Breast epithelium (tissue), 3 donors: ENCODE data around the gene PHF24.

Experiments
- POLR2A ChIP-seq: fragments of 450-650 bp; IDR thresholded peaks from one replicate; pipeline ENCODE4 v1.6.1; 2016; ENCODE audit warnings: antibody characterized with exemption, mild to moderate bottlenecking, moderate library complexity
- TF ChIP-seq, protein P1 (sequence below), 3 donors: fragments of 450-650 bp; IDR thresholded peaks; one replicate each; pipeline ENCODE4 v1.5.1; 2016 to 2017; ENCODE audit warnings: antibody characterized with exemption in 3 of 3, mild to moderate bottlenecking in 3 of 3, moderate library complexity in 3 of 3

DNA sequence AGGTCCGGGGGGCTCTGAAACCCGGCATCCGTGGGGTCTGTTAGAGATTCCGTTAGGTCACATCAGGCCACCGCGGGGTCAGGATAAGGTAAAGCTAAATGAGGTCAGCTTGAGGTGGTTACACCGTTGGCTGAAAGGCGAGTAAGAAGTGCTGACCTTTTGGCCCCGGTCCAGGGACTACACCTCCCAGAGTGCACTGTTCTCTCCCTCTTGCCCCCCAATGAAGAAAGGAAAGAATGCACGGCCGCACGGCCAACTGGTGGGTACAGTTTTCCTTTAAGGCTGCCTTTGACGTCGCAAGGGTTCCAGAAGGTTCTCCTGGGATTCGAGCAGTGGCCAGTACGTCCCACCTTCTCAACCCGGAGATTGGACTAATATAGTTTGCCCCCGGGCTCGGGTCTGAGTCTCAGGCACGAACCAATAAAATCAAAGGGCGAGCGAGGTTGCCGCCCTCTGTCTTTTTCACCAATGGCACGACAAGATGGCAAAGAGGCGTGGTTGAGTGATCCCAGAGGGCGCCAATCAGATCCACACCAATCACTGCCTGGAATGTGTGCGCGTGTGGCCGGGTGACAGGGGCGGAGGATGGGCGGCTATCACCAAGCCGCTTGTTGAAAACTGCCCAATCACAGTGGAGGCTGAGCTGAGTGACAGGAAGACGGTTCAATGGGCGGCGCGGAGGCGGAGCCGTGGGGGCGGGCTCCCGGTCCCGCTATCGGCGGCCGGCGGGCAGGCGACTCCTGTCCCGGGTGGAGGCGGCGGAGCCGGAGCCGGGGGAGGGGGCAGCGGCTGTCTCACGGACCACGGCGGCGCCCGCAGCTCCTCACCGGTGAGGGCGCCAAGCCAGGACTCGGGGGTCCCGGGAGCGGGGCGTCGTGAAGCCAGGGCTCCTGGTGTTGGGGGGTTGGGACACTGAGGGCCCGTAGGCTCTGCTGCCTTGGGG lies 31.2 kb downstream of the PHF24 start, which contains the start of gene DNAJB5:
- TF ChIP-seq POLR2A, result peak; percentile 41
- TF ChIP-seq, protein P1, sequence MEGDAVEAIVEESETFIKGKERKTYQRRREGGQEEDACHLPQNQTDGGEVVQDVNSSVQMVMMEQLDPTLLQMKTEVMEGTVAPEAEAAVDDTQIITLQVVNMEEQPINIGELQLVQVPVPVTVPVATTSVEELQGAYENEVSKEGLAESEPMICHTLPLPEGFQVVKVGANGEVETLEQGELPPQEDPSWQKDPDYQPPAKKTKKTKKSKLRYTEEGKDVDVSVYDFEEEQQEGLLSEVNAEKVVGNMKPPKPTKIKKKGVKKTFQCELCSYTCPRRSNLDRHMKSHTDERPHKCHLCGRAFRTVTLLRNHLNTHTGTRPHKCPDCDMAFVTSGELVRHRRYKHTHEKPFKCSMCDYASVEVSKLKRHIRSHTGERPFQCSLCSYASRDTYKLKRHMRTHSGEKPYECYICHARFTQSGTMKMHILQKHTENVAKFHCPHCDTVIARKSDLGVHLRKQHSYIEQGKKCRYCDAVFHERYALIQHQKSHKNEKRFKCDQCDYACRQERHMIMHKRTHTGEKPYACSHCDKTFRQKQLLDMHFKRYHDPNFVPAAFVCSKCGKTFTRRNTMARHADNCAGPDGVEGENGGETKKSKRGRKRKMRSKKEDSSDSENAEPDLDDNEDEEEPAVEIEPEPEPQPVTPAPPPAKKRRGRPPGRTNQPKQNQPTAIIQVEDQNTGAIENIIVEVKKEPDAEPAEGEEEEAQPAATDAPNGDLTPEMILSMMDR (IDR thresholded peaks at IDR 0.05), result no peak
